SU-DHL-6 (cell line): Measurements from ENCODE around the gene CD209.

Experiments used
- CTCF ChIP-seq: fragments of 200-600 bp; sonication (generic); IDR thresholded peaks from one replicate; pipeline ENCODE4 v1.5.1; 2017; ENCODE audit warnings: antibody characterized with exemption, mild to moderate bottlenecking, low read length, moderate library complexity; ENCODE audit not compliant: insufficient read depth, poor library complexity, severe bottlenecking
- EZH2phosphoT487 ChIP-seq: fragments of 200-600 bp; sonication (generic), shearing (Covaris generic); conservative IDR thresholded peaks from 2 replicates; pipeline ENCODE4 v1.6.1; 2018; ENCODE audit warnings: mild to moderate bottlenecking, antibody characterized with exemption, low read length, moderate library complexity, mixed read lengths

GRCh38 chr19:7706188-7706954 is 41.0 kb downstream of the CD209 start:
- TF ChIP-seq CTCF = no peak
- no peak for TF ChIP-seq EZH2phosphoT487
